ENCODE data around the gene USP37.

The USP37 gene

DNA sequence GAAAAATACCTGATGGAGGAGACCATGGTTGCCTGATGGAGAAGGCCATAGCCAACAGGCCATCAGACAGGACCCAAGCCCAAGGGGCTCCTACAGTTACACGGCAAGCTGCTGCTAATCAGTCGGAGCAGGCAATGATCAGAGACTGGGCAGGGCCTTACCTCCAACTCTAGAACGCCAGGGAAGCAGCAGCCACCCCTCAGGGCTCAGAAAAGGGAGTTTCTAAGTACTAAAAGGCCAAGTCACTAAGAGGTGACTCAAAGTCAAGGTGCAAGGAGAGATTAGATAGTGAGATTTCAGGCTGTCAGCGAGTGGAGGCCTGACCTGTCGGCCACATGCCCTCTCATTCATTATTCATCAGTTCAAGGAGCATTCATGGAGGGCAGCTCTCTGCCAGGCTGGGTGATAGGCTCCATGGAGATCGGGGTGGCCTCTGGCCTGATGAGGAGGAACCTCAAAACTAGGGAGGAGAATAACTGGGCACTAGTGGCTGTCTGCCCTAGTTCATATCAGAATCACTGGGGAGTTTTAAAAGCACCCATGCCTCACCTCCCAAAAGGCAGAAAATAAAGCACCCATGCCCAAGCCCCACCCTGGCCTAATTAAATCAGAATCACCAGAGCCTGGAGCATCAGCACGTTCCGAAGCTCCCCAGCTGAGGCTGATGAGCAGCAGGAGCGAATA is 145.6 kb downstream of the USP37 start:
- Histone ChIP-seq H3K27ac (ENCODE audit: insufficient read depth, low read depth, low read length, poor library complexity, severe bottlenecking) (no peak overlapping the region), H3K27me3 (ENCODE audit: control insufficient read depth, insufficient read depth, low read length, poor library complexity, severe bottlenecking) (no peaks in the 10 kb centered on the region), H3K4me1 (ENCODE audit: control insufficient read depth, insufficient read depth, low read length) (no peaks in the 10 kb centered on the region), H3K9me3 (ENCODE audit: control insufficient read depth, low read length) (no peaks in the 10 kb centered on the region), H3K4me3 (ENCODE audit: insufficient read depth, low read depth, low read length) (no peak overlapping the region), H3K36me3 (ENCODE audit: control insufficient read depth, insufficient read depth, low read length) (no peaks in the 10 kb centered on the region)
- 91% methylated on average over 9 of the region's 9 CpGs for WGBS, 2 experiments

DNA sequence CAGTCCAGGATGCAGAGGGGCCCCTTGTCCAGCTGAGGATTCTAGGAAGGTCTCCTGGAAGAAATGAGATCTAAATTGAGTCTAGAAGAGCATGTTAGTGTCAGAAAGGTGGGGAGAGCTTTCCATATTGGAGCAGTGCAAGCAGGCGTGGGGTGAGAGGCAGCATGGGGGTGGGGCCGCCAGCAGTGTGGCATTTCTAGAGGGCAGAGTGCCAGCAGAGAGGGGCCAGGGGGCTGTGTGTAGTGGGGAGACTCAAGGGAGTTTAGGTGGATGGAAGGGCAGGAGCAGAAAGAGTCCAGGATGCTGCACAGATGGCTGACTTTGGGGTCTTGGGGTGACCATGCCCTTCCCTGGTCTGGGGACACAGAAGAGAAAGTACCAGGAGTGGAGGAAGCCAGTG is 147.1 kb downstream of the USP37 start:
- Histone ChIP-seq H3K36me3 (ENCODE audit: control insufficient read depth, insufficient read depth, low read length) (no peaks in the 10 kb centered on the region), H3K27ac (ENCODE audit: insufficient read depth, low read depth, low read length, poor library complexity, severe bottlenecking) (no peak overlapping the region), H3K27me3 (ENCODE audit: control insufficient read depth, insufficient read depth, low read length, poor library complexity, severe bottlenecking) (no peaks in the 10 kb centered on the region), H3K4me3 (ENCODE audit: insufficient read depth, low read depth, low read length) (no peak overlapping the region), H3K4me1 (ENCODE audit: control insufficient read depth, insufficient read depth, low read length) (no peaks in the 10 kb centered on the region), H3K9me3 (ENCODE audit: control insufficient read depth, low read length) (no peaks in the 10 kb centered on the region)
- 88 to 94% methylated on average over 2 of the region's 2 CpGs for WGBS, 2 experiments

DNA sequence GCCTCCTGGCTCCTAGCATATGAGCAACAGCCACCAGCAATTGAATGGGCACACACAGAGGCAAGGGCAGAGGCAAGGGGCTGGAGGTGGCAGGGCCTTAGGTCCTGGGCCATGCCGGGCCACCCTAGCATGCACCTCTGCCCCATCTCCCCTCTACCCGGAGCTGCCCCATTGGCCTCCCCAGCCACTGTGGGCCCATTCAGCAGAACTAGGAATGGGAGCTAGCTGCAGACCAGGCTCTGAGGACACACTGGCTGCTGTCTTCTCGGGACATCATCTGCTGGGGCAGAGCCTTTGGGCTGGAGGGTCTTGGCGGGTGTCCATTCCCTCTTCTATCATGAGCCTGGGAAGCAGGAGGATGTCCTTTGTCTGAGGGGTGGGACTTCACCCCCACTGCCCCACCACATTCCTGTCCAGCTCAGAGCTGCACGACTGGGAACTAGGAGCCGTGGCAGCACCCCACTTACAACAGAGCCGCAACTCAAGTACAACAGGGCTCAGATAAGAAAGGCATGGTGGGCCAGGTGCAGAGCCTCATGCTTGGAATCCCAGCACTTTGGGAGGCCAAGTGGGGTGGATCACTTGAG is 148.4 kb downstream of the USP37 start:
- WGBS, 2 experiments: 86 to 90% methylated on average over 7 of the region's 7 CpGs
- no peak overlapping the region for H3K27ac ChIP-seq (ENCODE audit: insufficient read depth, low read depth, low read length, poor library complexity, severe bottlenecking)
- no peaks in the 10 kb centered on the region for H3K9me3 ChIP-seq (ENCODE audit: control insufficient read depth, low read length)
- H3K4me1 ChIP-seq (ENCODE audit: control insufficient read depth, insufficient read depth, low read length): no peaks in the 10 kb centered on the region
- no peaks in the 10 kb centered on the region for H3K36me3 ChIP-seq (ENCODE audit: control insufficient read depth, insufficient read depth, low read length)
- no peaks in the 10 kb centered on the region for H3K27me3 ChIP-seq (ENCODE audit: control insufficient read depth, insufficient read depth, low read length, poor library complexity, severe bottlenecking)
- H3K4me3 ChIP-seq (ENCODE audit: insufficient read depth, low read depth, low read length): no peak overlapping the region

DNA sequence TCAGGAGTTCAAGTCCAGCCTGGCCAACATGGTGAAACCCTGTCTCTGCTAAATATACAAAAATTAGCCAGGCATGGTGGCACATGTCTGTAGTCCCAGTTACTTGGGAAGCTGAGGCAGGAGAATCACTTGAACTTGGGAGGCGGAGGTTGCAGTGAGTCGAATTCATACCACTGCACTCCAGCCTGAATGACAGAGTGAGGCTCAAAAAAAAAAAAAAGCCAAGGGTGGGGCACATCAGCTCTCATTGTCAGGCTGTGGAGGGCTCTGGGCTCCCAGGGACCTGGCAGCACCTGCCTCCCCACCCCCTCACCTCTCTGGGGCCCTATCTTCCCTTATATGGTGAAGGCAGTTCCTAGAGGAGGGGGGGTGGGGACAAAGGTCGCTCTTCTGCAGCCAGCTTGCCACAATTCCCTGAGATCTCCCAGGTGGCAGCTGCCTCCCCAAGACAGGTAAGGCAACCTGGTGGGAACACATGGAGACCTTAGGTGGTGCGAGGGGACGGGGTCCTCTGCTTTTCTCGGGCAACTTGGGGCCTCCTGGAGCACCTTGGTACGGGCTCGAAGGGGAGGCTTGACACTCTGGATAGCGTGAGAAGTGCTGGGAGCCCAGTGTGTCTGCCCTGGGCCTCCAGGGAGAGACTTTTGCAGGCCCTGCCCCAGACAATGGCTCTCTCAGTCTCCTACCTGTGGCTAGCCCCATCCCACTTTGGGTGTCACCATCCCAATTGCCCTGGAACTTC is 149.3 kb downstream of the USP37 start, which contains the start of gene VIL1:
Gene VIL1, plus strand, starts transcription at position 407 of the 742 bp plus-strand sequence. CDS start 4,656 bp downstream, outside the sequence.
- H3K27ac ChIP-seq (ENCODE audit: insufficient read depth, low read depth, low read length, poor library complexity, severe bottlenecking): no peak within 1 kb of the TSS
- H3K4me3 ChIP-seq (ENCODE audit: insufficient read depth, low read depth, low read length): no peak within 1 kb of the TSS
- H3K36me3 ChIP-seq (ENCODE audit: control insufficient read depth, insufficient read depth, low read length): no peaks in the 10 kb centered on the region
- H3K9me3 ChIP-seq (ENCODE audit: control insufficient read depth, low read length): no peaks in the 10 kb centered on the region
- WGBS, 2 experiments: 74 to 76% methylated on average over 9 of the region's 9 CpGs
- no peaks in the 10 kb centered on the region for H3K27me3 ChIP-seq (ENCODE audit: control insufficient read depth, insufficient read depth, low read length, poor library complexity, severe bottlenecking)
- H3K4me1 ChIP-seq (ENCODE audit: control insufficient read depth, insufficient read depth, low read length): no peaks in the 10 kb centered on the region

DNA sequence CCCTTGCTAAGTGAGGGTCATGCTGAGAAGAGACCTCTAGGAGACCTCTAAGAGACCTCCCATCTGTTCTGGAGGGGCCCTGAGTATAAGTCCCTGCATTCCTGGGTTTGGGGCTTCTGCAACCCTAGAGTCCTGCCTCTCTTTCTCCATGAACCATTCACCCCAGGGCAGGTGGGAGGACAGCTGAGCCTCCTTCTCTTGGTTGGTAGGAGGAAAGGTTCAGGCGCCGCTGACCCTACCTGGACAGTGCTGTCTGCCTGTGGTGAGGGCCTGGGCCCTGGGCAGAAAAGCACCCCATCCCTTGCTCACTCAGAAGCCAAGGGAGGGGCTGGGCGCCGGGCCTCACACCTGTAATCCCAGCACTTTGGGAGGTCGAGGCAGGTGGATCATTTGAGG is 149.8 kb downstream of the USP37 start:
- Histone ChIP-seq H3K36me3 (ENCODE audit: control insufficient read depth, insufficient read depth, low read length) (no peaks in the 10 kb centered on the region), H3K27me3 (ENCODE audit: control insufficient read depth, insufficient read depth, low read length, poor library complexity, severe bottlenecking) (no peaks in the 10 kb centered on the region), H3K4me3 (ENCODE audit: insufficient read depth, low read depth, low read length) (no peak overlapping the region), H3K4me1 (ENCODE audit: control insufficient read depth, insufficient read depth, low read length) (no peaks in the 10 kb centered on the region), H3K27ac (ENCODE audit: insufficient read depth, low read depth, low read length, poor library complexity, severe bottlenecking) (no peak overlapping the region), H3K9me3 (ENCODE audit: control insufficient read depth, low read length) (no peaks in the 10 kb centered on the region)
- 90 to 91% methylated on average over 5 of the region's 5 CpGs for WGBS, 2 experiments

DNA sequence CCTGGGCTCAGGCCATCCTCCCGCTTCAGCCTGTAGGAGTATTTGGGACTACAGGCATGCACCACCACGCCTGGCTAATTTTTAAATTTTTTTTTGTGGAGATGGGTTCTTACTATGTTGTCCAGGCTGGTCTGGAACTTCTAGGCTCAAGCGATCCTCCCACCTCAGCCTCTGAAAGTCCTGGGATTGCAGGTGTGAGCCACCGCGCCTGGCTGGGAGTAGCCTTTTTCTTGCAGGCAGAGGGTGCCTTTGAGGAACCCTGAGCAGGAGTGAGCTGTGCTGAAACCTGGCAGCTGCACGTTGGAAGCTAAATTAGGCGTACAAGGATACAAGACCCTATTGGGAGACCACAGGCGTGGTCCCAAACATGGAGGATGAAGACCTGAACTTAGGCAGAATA is 160.4 kb downstream of the USP37 start:
- H3K36me3 ChIP-seq (ENCODE audit: control insufficient read depth, insufficient read depth, low read length): peaks cover 10% of the 10 kb centered on the region
- H3K9me3 ChIP-seq (ENCODE audit: control insufficient read depth, low read length): no peaks in the 10 kb centered on the region
- H3K4me1 ChIP-seq (ENCODE audit: control insufficient read depth, insufficient read depth, low read length): peaks cover 20% of the 10 kb centered on the region
- no peaks in the 10 kb centered on the region for H3K27me3 ChIP-seq (ENCODE audit: control insufficient read depth, insufficient read depth, low read length, poor library complexity, severe bottlenecking)
- no peak overlapping the region for H3K4me3 ChIP-seq (ENCODE audit: insufficient read depth, low read depth, low read length)
- 90 to 94% methylated on average over 8 of the region's 8 CpGs for WGBS, 2 experiments
- H3K27ac ChIP-seq (ENCODE audit: insufficient read depth, low read depth, low read length, poor library complexity, severe bottlenecking): no peak overlapping the region

DNA sequence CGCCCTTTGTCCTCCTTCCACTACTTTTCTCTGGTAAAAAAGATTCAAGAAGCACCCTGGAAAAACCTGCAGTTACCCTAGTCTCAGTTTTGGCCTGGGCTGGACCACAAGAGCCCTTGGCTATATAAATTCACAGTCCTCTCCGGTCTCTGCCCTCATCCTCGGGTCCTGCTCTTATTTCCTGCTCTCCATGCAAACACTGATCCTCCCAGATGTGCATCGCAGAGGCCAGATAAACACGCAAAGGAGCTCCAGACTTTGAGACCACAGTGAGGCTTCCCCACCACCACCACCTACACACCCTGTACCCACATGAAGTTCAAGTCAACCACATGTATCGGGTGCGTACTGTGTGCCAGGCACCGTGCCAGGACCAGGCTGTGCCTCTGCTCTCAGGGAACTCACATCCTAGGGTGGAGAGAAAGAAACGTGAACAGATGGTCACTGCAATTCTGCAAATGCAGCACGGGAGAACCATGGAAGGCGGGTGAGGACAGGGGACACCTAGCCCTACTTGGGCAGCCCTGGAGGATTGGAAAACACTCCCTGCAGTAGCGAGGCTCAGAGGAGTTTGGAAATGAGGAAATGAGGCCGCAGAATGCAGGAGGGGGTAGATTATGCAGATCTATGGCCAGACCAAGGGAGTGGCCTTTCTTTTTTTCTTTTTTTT is 161.1 kb downstream of the USP37 start:
- Histone ChIP-seq H3K27ac (ENCODE audit: insufficient read depth, low read depth, low read length, poor library complexity, severe bottlenecking) (peak overlapping the region; percentile 70), H3K27me3 (ENCODE audit: control insufficient read depth, insufficient read depth, low read length, poor library complexity, severe bottlenecking) (no peaks in the 10 kb centered on the region), H3K4me3 (ENCODE audit: insufficient read depth, low read depth, low read length) (peak overlapping the region; percentile 37), H3K9me3 (ENCODE audit: control insufficient read depth, low read length) (no peaks in the 10 kb centered on the region), H3K36me3 (ENCODE audit: control insufficient read depth, insufficient read depth, low read length) (peaks cover 16% of the 10 kb centered on the region), H3K4me1 (ENCODE audit: control insufficient read depth, insufficient read depth, low read length) (peaks cover 20% of the 10 kb centered on the region)
- WGBS, 2 experiments: 69 to 73% methylated on average over 13 of the region's 13 CpGs

DNA sequence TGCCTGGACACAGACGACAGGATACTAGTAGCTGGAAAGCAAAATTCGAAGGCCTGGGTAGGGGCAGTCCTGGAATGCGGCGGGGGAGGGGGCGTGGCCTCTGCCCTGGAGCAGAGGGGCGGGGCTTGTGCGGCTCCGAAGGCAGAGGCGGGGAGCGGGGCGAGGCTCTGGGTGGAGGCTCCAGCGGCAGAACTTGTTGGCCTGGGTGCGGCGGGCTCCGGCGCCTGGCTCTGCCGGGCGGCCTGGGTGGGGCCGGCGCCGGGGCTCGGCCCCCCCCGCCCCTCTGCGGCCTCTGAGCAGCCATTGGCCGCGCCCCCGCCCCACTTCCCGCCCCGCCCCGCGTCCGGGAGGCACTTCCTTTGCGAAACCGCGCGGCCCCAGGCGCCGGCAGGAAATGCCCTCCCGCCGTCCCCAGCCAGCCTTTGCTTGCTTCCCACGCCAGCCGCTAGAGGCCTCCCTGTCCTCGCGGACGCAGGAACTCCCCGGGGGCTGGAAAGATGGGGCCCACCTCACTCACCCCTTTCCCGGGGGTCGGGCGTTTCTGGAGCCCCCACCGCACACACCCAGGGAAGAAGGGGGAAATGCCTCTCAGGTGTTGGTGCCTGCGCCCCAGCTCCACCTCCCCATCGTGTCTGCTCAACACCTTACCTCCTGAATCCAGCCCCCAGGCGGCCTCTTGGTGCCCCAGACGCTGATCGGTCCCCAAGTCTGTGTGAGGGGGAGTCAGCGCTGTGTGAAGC is 161.8 kb downstream of the USP37 start:
- no peaks in the 10 kb centered on the region for H3K27me3 ChIP-seq (ENCODE audit: control insufficient read depth, insufficient read depth, low read length, poor library complexity, severe bottlenecking)
- H3K4me3 ChIP-seq (ENCODE audit: insufficient read depth, low read depth, low read length): peak overlapping the region; percentile 37

DNA sequence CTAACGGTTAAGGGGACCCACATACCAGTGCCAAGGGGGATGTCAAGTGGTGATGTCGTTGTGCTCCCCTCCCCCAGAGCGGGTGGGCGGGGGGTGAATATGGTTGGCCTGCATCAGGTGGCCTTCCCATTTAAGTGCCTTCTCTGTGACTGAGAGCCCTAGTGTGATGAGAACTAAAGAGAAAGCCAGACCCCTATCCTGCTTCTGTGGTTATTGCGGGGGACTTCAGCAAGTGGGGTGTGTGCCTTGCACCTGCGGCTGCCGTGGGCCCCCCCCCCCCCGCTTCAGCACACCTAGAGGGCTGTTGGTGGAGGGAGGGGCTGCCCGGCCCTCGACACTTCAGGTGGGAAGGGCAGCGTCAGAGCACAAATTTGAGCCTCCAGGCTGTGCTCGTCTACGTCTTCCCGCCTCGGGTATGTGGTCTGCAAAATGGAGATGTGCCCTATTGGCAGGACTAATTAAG is 162.4 kb downstream of the USP37 start:
- Histone ChIP-seq H3K27ac (ENCODE audit: insufficient read depth, low read depth, low read length, poor library complexity, severe bottlenecking) (peak overlapping the region; percentile 74), H3K27me3 (ENCODE audit: control insufficient read depth, insufficient read depth, low read length, poor library complexity, severe bottlenecking) (no peaks in the 10 kb centered on the region)
- 3 to 5% methylated on average over 15 of the region's 15 CpGs for WGBS, 2 experiments

More for the DNA sequence above, 161.8 kb downstream of the USP37 start:
- 1 to 2% methylated on average over 56 of the region's 56 CpGs for WGBS, 2 experiments
- H3K4me1 ChIP-seq (ENCODE audit: control insufficient read depth, insufficient read depth, low read length): peaks cover 24% of the 10 kb centered on the region
- H3K27ac ChIP-seq (ENCODE audit: insufficient read depth, low read depth, low read length, poor library complexity, severe bottlenecking): peak overlapping the region; percentile 74
- no peaks in the 10 kb centered on the region for H3K9me3 ChIP-seq (ENCODE audit: control insufficient read depth, low read length)
- peaks cover 16% of the 10 kb centered on the region for H3K36me3 ChIP-seq (ENCODE audit: control insufficient read depth, insufficient read depth, low read length)

More for the DNA sequence above, 162.4 kb downstream of the USP37 start:
- Histone ChIP-seq H3K4me1 (ENCODE audit: control insufficient read depth, insufficient read depth, low read length) (peaks cover 26% of the 10 kb centered on the region), H3K9me3 (ENCODE audit: control insufficient read depth, low read length) (no peaks in the 10 kb centered on the region), H3K4me3 (ENCODE audit: insufficient read depth, low read depth, low read length) (peak overlapping the region; percentile 37), H3K36me3 (ENCODE audit: control insufficient read depth, insufficient read depth, low read length) (peaks cover 16% of the 10 kb centered on the region)
